ENCODE measurements around the gene ZNF473. TPM values are rescaled to one million over a fixed set of nuclear protein-coding genes. Genes with fewer than 3 reads are reported as not detected.
"Not testable (repeated sequence)": the region's sequence is repeated elsewhere in the genome, so short reads cannot be mapped to it uniquely, and the experiment has no call there.

Gene ZNF473
- total RNA-seq, 2 donors from 2014 or later: 15.2 to 15.8 TPM

DNA sequence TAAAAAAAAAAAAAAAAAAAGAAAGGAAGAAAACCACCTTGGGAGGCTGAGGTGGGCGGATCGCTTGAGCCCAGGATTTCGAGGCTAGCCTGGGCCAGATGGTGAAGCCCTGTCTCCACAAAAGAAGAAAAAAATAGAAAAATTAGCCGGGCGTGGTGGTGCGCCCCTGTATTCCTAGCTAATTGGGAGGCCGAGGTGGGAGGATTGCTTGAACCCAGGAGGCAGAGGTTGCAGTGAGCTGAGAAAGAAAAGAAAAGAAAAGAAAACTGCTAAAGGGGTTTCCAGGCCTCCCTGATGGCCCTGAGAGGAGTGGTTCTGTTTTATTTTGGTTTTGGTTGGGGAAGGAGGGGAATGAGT is 723 bp downstream of the ZNF473 start:
- ATAC-seq (no peak), DNase-seq (ENCODE audit: low spot score in 2 of 2) (no peak)
- Mint-ChIP-seq H3K9me3 (peaks cover 0 to 4% of the 10 kb centered on the region in 2 donors), H3K36me3 (peaks cover 24 to 25% of the 10 kb centered on the region in 2 donors), H3K27ac (peak overlapping the region; percentile 99)

DNA sequence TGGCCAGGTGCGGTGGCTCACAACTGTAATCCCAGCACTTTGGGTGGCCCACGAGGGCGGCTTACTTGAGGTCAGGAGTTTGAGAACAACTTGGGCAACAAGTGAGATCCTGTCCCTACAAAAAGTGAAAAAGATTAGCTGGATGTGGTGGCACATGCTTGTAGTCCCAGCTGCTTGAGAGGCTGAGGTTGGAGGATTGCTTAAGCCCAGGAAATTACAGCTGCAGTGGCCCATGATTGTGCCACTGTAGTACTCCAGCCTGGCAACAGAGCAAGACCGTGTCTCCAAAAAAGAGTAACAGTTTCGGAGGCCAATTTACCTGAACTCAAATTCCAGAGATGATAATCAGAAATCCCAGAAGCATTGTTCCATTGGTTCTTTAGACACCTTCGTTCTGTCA is 4.4 kb downstream of the ZNF473 start:
- peaks cover 0 to 4% of the 10 kb centered on the region in 2 donors for H3K9me3 Mint-ChIP-seq
- no peak overlapping the region for H3K27ac Mint-ChIP-seq

DNA sequence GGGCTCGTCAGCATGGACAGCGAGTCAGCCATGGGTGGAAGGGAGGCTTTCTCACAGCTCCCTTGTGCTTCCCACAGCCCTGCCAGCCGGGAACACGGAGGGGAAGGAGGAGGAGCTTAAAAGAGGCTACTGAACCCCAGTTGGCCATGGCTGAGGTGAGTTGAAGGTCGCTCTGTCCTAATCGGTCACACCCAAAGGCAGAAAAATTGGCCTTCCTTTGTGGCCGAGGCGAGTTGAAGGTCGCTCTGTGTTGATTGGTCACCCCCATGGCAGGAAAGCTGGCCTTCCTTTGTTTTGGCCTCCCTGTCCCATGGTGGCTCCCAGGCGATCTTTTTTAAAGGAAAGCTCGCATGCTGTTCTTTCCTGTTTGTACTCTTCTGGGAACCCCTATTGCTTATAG is 5.1 kb downstream of the ZNF473 start:
- DNase-seq (ENCODE audit: low spot score in 2 of 2) (no peak), ATAC-seq (no peak)
- H3K27ac Mint-ChIP-seq: no peak overlapping the region
- H3K9me3 Mint-ChIP-seq: peaks cover 0 to 1% of the 10 kb centered on the region in 2 donors
- H3K36me3 Mint-ChIP-seq: peaks cover 31 to 63% of the 10 kb centered on the region in 2 donors

More for the DNA sequence above, 4.4 kb downstream of the ZNF473 start:
- DNase-seq (ENCODE audit: low spot score in 2 of 2) (no peak), ATAC-seq (no peak)
- H3K36me3 Mint-ChIP-seq: peaks cover 37 to 59% of the 10 kb centered on the region in 2 donors

DNA sequence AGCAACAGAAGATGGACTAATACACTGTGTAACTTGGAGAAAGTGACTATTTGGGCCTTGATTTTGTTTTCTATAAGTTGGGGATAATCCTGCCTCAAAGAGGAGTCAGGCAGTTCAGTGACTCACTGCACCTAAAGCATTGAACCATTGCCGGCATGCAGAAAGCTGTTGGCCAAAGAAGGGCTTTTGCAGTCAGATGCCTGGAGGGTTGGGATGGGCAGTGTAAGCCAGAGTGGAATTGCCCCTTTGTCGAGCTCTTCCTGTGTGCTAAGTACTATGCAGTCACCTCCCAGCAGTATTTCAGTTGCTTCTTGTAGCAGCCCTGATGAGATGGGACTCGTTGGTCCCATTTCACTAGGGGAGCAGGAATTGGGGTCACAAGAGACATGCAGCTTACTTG is 11.1 kb downstream of the ZNF473 start:
- Mint-ChIP-seq H3K36me3 (peaks cover 35 to 65% of the 10 kb centered on the region in 2 donors), H3K9me3 (no peaks in the 10 kb centered on the region), H3K27ac (no peak overlapping the region)
- ATAC-seq: no peak
- no peak for DNase-seq (ENCODE audit: low spot score in 2 of 2)

DNA sequence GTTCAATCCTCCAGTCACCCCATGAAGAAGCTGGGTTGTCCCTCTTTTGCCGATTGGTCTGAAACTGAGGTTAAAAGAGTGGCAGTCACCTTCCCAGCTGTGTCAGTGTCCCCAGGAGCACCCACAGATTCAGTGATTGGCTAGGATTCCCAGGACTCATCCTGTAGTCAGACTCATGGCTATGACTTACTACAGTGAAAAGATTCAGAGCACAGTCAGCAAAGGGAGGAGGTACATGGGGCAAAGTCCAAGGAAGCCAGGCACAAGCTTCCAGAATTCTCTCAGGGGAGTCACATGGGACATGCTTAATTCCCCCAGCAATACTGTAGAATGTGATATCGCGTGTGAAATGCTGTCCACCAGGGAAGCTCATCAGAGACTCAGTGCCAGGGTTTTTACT is 14.2 kb downstream of the ZNF473 start:
- DNase-seq (ENCODE audit: low spot score in 2 of 2) (no peak), ATAC-seq (no peak)
- Mint-ChIP-seq H3K27ac (peak overlapping the region in 1 of 2 donors; percentile 66), H3K9me3 (peaks cover 20 to 21% of the 10 kb centered on the region in 2 donors), H3K36me3 (peaks cover 48 to 67% of the 10 kb centered on the region in 2 donors)

DNA sequence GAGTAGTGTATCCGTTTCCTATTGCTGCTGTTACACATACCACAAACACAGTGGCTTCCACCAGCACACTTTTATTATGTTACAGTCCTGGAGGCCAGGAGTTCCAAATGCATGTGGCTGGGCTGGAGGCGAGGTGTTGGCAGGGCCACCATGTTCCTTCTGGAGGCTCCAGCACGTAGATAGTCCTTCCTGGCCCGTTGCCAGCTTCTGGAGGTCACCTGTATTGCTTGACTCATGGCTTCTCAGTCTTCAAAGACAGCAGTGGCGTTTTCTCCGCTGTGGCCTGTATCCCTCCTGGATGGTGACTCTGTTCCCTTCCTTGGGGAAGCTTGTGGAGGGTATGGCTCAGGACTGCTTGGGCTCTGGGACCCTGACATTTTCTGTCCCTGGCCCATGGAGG is 15.2 kb downstream of the ZNF473 start:
- ATAC-seq (no peak), DNase-seq (ENCODE audit: low spot score in 2 of 2) (no peak)
- Mint-ChIP-seq H3K27ac (no peak overlapping the region), H3K36me3 (peaks cover 58 to 68% of the 10 kb centered on the region in 2 donors), H3K9me3 (peaks cover 25 to 29% of the 10 kb centered on the region in 2 donors)

DNA sequence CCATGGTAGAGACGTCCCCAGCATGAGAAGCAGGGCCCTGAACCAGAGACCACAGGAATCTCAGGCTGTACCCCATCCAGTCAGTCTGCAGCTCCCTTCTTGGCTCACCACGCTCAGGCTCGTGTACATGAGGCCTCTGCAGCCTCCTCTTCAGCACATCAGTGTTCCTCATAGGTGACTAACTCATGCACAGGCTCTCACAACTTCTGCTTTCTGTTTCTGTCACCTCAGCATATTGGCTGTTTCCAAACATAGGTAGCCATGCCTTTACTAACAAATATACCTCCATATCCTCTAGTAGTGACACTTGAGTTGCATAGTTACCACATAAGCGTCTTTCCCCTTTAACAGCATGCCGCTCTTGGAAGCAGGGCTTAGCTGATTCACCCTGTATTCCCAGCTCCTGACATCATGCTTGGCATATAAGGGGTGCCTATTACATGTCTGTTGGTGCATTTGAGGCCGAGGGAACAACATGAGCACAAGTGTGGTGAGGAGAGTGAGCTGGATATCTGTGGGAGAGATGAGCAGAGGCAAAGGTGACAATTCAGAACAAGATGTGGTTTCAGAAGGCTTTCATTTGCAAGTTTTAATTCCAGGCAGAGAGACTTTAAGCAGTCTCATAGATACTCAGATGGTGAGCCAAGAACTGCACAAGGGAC is 16.7 kb downstream of the ZNF473 start:
- H3K36me3 Mint-ChIP-seq: peaks cover 70 to 83% of the 10 kb centered on the region in 2 donors
- no peak for DNase-seq (ENCODE audit: low spot score in 2 of 2)
- peaks cover 25 to 32% of the 10 kb centered on the region in 2 donors for H3K9me3 Mint-ChIP-seq
- no peak overlapping the region for H3K27ac Mint-ChIP-seq
- no peak for ATAC-seq

DNA sequence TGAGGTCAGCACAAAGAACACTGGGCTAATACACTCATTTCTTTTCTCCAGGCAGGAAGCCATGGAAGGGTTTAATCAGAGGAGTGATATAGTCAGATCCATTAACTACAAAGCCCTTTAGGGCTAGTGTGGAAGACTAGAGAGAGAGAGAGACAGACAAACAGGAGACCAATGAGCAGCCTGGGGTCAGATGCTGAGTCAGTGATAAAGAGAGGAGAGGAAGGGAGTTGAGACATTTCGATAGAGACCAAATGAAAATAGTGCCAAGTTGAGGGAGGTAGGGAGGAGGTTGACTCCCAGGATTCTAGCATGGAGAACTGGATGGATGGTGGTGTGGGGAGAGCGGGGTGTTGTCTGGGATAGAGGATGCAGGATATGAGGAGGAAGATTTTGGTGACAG is 18.2 kb downstream of the ZNF473 start:
- no peak for DNase-seq (ENCODE audit: low spot score in 2 of 2)
- Mint-ChIP-seq H3K9me3 (peaks cover 25 to 36% of the 10 kb centered on the region in 2 donors), H3K27ac (peak overlapping the region in 1 of 2 donors; percentile 26), H3K36me3 (peaks cover 75 to 98% of the 10 kb centered on the region in 2 donors)
- ATAC-seq: no peak

DNA sequence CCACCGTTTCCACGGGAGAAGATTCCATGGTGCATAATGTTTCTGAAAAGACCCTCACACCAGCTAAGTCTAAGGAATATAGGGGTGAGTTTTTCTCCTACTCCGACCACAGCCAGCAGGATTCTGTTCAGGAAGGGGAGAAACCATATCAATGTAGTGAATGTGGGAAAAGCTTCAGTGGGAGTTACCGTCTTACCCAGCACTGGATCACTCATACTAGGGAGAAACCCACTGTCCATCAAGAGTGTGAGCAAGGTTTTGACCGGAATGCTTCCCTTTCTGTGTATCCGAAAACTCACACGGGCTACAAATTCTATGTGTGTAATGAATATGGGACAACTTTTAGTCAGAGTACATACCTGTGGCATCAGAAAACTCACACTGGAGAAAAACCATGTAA is 19.1 kb downstream of the ZNF473 start:
- Mint-ChIP-seq H3K9me3 (peaks cover 25 to 36% of the 10 kb centered on the region in 2 donors), H3K27ac (no peak overlapping the region), H3K36me3 (peaks cover 69 to 96% of the 10 kb centered on the region in 2 donors)
- ATAC-seq: no peak
- DNase-seq (ENCODE audit: low spot score in 2 of 2): no peak

DNA sequence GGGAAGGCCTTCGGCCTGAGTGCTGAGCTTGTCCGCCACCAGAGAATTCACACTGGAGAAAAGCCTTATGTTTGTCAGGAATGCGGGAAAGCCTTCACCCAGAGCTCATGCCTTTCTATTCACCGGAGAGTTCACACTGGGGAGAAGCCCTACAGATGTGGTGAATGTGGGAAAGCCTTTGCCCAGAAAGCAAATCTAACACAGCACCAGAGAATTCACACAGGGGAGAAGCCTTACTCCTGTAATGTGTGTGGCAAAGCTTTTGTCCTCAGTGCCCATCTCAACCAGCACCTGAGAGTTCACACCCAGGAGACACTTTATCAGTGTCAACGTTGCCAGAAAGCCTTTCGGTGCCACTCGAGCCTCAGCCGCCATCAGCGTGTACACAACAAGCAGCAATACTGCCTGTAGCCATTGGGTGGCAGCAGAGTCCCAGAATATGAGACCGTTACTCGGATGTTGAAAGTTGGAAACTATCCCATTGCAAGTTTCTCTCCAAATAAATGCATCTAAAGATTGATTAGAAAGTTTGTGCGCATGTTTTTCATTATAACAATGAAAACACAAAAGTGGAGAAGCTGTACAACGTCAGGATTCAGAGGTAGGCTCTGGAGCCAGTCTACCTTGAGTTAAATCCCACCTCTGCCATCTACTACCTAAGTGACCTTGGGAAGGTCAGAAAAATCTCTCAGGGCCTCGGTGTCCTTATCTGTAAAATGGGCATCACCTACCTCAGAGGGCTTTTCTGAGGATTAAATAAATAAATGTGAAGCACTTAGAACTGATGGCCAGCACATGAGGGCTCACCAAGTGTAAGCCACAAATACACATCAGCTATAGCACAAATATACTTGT is 21.1 kb downstream of the ZNF473 start:
- DNase-seq (ENCODE audit: low spot score in 2 of 2): peak in 1 of 2 donors; percentile 51
- Mint-ChIP-seq H3K9me3 (peaks cover 25 to 42% of the 10 kb centered on the region in 2 donors), H3K27ac (no peak overlapping the region)

DNA sequence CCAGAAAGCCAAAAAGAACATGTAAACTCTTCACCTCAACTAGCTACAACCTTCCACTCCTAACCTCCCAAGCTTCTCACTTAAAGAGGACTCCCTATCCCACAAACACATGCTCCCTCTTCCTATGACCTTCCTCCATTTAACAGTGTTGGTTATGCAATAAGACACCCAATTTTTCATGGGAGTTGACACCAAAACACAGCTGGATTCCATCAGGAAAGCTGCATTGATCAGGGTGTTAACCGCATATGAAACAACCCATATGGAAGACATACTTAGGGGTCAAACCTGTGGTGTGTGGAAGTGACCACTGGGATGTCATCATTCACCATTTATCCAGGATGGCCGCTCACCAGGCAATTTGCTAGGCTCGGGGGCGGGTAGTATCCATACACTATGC is 21.9 kb downstream of the ZNF473 start:
- DNase-seq (ENCODE audit: low spot score in 2 of 2) (no peak), ATAC-seq (no peak)
- Mint-ChIP-seq H3K27ac (no peak overlapping the region), H3K9me3 (peaks cover 23 to 39% of the 10 kb centered on the region in 2 donors), H3K36me3 (peaks cover 48 to 82% of the 10 kb centered on the region in 2 donors)

More for the DNA sequence above, 21.1 kb downstream of the ZNF473 start:
- peaks cover 56 to 90% of the 10 kb centered on the region in 2 donors for H3K36me3 Mint-ChIP-seq
- ATAC-seq: no peak

DNA sequence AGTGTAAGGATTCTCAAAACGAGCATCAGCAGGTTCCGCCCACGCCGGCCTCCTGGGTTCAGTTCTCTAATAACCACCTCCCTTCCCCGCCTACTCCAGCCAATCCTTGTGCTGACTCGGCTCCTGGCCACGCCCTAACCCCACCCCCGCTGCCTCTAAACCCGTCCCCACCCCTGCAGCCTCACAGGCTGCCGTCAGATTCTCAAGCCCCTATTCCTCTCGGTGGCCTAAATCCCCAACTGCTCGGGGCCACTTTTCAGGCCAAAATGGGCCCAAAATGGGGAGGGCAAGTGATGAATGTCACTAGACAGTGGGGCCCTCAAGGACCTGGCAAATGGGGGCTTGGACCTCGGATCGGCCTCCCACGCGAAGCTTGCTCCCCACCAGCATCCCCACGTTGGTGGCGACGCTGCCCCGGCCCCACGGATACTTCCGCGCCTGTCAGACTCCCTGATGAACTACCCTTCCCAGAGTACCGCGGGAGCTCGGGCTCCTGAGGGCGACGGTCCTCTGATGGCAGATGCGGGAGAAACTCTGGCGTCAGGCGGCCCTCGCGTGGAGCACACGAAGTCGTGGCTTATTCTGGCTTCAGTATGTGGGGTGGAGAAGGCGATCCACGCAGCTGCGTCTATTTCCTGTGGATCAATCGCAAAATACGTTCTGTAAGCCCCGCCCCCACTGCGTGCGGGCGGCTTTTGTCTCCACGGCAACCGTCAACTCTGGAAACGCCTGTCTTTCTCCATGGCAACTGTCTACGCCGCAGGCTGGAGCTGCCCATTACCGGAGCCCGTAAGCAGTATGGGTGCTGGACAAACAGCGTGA is 24.8 kb downstream of the ZNF473 start:
- Mint-ChIP-seq H3K9me3 (peaks cover 3 to 16% of the 10 kb centered on the region in 2 donors), H3K27ac (peak overlapping the region; percentile 80 to 94), H3K36me3 (peaks cover 20 to 53% of the 10 kb centered on the region in 2 donors)
- ATAC-seq: peak; percentile 85 to 86
- DNase-seq (ENCODE audit: low spot score in 2 of 2): peak; percentile 56 to 60

DNA sequence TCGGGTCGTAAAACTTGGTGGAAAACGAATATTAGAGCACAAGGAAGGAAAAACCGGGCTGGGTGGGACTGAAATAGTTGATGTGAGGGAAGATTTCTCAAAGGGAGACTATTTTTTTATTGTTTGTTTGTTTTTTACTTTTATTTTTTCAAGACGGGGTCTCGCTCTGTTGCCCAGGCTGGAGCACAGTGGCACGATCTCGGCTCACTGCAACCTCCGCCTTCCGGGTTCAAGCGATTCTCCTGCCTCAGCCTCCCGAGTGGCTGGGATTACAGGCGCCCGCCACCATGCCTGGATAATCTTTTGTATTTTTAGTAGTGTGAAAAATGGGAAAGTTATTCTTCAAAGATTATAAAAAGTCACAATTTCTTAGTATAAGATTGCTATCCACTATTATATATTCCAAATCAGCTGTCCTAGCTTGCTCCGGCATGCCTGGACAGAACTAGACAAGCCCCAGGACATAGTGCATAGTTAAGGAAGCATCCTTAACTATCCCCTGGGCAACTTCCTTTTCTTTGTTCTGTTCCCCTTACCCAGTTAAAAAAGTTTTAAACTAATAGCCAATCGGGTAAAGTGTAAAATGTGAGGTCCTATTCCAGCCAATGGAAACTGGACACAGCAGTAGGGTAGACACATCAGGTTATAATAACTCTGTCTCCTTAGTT is 25.6 kb downstream of the ZNF473 start:
- H3K27ac Mint-ChIP-seq: peak overlapping the region; percentile 80 to 94
- DNase-seq (ENCODE audit: low spot score in 2 of 2); ATAC-seq; H3K9me3 Mint-ChIP-seq: not testable (repeated sequence)
- peaks cover 12 to 45% of the 10 kb centered on the region in 2 donors for H3K36me3 Mint-ChIP-seq

DNA sequence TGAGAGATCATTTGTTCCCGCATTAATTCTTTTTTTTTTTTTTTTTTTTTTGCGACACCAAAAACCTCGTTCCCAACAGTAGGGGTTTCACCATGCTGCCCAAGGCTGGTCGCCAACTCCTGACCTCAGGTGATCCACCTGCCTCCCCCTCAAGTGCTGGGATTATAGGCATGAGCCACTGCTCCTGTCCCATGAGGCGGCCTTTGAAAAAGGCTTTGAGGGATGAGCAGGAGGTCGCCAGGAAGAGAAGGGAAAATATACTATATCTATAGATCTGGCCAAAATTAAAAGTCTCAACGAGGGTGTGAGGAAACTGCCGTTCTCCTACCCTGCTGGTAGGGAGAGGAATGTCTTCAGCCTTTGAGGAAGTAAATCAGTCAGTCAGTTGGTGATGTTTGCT is 26.2 kb downstream of the ZNF473 start:
- Mint-ChIP-seq H3K36me3 (peaks cover 8 to 39% of the 10 kb centered on the region in 2 donors), H3K9me3 (peaks cover 0 to 10% of the 10 kb centered on the region in 2 donors), H3K27ac (no peak overlapping the region)
- no peak for DNase-seq (ENCODE audit: low spot score in 2 of 2)
- ATAC-seq: no peak

DNA sequence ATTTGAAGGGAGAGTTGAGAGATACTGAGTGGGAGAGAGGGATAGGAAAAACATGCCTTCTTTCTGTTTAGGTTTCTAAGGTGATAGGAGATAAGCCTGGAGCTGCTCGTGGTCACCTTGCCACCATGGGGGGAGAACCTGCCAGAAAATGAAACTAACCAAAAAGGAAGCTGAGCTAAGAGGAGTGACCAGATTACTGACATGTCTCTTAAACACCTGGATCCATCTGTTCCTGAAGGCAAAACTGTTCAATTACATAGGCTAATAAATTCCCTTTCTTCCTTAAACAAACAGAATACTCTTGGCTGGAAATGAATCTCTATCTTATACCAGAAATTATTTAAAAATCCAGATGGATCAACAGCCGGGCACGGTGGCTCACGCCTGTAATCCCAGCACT is 27.3 kb downstream of the ZNF473 start:
- ATAC-seq (no peak), DNase-seq (ENCODE audit: low spot score in 2 of 2) (no peak)
- Mint-ChIP-seq H3K36me3 (peaks cover 0 to 28% of the 10 kb centered on the region in 2 donors), H3K9me3 (peaks cover under 1 to 10% of the 10 kb centered on the region in 2 donors), H3K27ac (peak overlapping the region in 1 of 2 donors; percentile 1)

DNA sequence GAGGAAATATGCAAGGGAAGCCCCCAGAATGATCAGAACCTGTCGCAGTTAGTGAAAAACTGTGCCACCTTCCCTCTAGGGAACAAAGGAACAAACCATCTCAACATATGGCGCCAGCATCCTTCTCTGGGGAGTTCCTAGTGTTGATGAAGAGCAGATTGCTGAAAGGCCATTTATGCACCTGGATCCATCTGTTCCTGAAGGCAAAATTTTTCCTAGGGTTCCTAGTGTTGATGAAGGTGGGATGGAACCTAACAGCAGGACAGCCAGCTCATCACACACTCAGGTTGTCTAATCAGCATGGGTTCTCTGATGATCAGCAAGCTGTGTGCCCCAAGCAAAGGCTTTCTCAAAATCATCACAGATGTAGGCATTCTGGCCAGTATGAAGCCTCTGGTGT is 32.6 kb downstream of the ZNF473 start:
- Mint-ChIP-seq H3K27ac (no peak overlapping the region), H3K9me3 (peaks cover 18 to 20% of the 10 kb centered on the region in 2 donors), H3K36me3 (peaks cover 17 to 19% of the 10 kb centered on the region in 2 donors)
- DNase-seq (ENCODE audit: low spot score in 2 of 2): no peak
- no peak for ATAC-seq
